Fibroblast of pulmonary artery (primary cell): ENCODE data around the gene MCOLN1.

Experiments used
- DNase-seq: peaks from one replicate; pipeline ENCODE4 v3.0.0-alpha.2; 2010; ENCODE audit warnings: low read depth
- H3K4me3 ChIP-seq: replicated peaks from 2 replicates; pipeline ENCODE4 v1.5.1; 2011; ENCODE audit warnings: low read depth, mild to moderate bottlenecking, control low read depth, low read length, moderate library complexity
- CTCF ChIP-seq: IDR thresholded peaks from 2 replicates; pipeline ENCODE4 v1.5.1; 2011; ENCODE audit warnings: mild to moderate bottlenecking, control low read depth, low read length, inconsistent platforms; ENCODE audit errors: missing control alignments

Gene MCOLN1

GRCh38 chr19:7500811-7501450 is 21.5 kb upstream of the MCOLN1 start:
- no peak for DNase-seq
- TF ChIP-seq CTCF = no peak
- H3K4me3 ChIP-seq = no peak overlapping the region

- no peak for DNase-seq
- H3K4me3 ChIP-seq = no peak overlapping the region
- no peak for TF ChIP-seq CTCF
Measured at GRCh38 chr19:7502552-7502951, 19.9 kb upstream of the MCOLN1 start.

- H3K4me3 ChIP-seq = no peak overlapping the region
- no peak for DNase-seq
- TF ChIP-seq CTCF = no peak
Measured at GRCh38 chr19:7504684-7505083, 17.7 kb upstream of the MCOLN1 start.

- DNase-seq = no peak
- no peak for TF ChIP-seq CTCF
- no peak overlapping the region for H3K4me3 ChIP-seq
Measured at GRCh38 chr19:7505288-7505681, 17.1 kb upstream of the MCOLN1 start.

GRCh38 chr19:7505682-7506384 is 16.6 kb upstream of the MCOLN1 start:
- no peak for DNase-seq
- no peak overlapping the region for H3K4me3 ChIP-seq
- no peak for TF ChIP-seq CTCF

- no peak for TF ChIP-seq CTCF
- H3K4me3 ChIP-seq = no peak overlapping the region
- DNase-seq = peak; percentile 89
Measured at GRCh38 chr19:7506385-7507328, 15.8 kb upstream of the MCOLN1 start.
